ENCODE measurements around the gene CCDC69.

CCDC69 gene

DNA sequence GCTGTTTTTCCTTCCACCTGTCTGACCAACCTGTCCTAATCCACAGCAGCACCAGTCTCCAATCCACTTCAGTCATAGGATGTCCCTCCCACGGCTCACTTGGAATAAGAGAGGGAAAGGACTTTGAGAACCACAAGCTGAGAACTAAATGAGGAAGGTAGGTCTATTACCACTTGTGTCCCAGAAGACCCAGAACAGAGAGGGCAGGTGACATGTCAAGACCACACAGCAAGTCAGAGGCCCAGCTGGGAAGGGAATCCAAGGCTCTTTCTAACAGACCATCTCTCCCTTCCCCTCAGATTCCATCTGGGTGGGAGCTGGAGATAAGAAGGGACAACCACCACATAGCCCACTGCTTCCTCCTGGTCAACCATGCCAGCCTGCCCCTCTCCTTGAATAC is 81.0 kb downstream of the CCDC69 start:
- no peak for DNase-seq (ENCODE audit: low read depth in 2 of 2)

GRCh38 chr5:151141535-151141934 is 82.4 kb downstream of the CCDC69 start:
- DNase-seq (ENCODE audit: low read depth in 2 of 2), result peak; percentile 51 to 55

DNA sequence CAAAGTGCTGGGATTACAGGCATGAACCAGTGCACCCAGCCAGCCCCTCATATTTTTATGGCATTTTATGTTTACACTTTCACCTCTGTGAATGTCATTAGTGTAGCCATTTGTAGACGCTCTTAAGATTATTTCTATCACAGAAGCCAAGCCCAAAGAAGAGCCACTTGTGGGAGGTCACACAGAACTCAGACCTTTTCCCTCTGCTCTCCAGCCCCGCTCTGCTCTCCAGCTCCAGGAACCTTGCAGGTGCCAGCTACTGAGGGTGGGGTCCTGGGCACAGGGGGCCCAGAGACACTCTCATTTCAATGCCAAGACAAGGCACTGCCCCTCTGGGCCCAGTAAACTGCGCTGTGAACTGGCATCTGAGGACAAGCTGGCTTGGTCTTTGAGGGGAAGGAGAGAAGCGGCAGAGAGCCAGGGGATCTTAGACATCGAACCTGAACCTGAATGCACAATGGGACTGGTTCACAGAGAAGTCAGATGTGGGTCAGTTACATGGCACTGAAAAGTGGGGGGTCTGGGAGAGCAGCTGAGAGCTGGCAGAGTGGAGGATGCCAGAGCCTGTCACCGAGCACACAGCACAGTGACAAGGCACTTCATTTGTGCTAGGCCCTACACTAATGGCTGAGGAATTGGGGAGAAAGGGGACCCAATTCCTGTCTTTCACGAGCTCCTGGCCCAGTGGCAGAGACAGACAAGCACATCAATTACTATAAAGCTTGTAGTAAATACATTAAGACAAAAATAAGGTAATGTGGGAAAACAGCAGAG is 83.0 kb downstream of the CCDC69 start:
- no peak for DNase-seq (ENCODE audit: low read depth in 2 of 2)

- no peak for DNase-seq (ENCODE audit: low read depth in 2 of 2)
Measured at GRCh38 chr5:151139646-151140045, 84.2 kb downstream of the CCDC69 start.

DNA sequence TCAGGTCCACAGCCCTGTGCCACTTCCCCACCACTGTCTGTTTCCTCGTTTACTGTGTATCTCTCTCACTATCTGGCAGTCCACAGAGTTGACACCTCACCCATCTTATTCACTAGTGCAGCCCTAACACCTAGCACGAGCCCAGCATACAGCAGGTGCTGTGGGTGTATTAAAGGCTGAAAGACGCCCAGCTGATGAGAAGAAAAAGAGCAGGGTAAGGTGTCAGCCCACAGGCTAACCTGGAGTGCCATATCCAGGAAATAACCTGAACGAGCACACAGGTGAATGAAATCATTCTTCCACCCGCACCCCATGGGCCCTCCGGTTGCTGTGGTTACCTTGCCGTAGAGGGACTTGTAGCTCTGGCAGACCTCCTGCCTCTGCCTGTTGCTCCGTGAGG is 84.9 kb downstream of the CCDC69 start:
- no peak for DNase-seq (ENCODE audit: low read depth in 2 of 2)

GRCh38 chr5:151138114-151138513 is 85.8 kb downstream of the CCDC69 start:
- DNase-seq (ENCODE audit: low read depth in 2 of 2), result no peak

- DNase-seq (ENCODE audit: low read depth in 2 of 2), result no peak
Measured at GRCh38 chr5:151137067-151137825, 86.6 kb downstream of the CCDC69 start.

DNA sequence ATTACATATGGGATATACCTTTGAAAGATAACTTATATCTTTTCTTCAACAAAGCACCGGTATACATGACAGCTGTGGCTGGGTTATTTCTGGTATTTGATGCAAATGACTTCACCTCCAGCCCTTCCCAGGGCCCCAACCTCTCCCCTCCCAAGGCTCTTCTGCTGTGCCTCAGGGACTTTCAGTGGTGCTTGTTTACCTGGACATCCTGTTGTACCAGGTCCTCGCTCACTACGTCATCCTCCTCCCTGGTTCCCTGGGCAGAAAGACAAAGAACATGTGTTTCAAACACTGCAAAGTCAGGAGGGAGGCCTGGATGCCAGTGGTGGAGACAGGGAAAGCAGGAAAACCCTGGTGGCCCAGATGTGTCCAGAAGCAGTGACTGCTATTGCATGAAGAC is 89.7 kb downstream of the CCDC69 start:
- no peak for DNase-seq (ENCODE audit: low read depth in 2 of 2)

DNA sequence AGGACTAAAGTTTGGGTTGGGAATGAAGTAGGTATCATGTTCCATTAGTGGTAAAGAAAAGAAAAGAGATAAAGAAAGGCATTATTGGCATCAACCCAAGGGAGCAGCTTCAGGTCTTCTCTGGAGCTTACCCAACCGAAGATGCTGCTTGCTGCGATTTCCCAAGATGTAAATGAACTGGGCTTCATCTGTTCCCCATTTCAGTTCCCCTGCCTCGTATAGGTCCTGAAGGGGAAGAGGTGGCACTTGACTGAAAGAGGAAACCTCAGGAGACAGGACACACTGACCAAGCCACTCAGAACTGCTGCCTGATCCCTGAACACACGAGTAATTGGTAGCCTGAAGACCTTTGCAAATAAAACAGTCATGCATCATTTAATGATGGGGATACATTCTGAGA is 90.9 kb downstream of the CCDC69 start:
- no peak for DNase-seq (ENCODE audit: low read depth in 2 of 2)

Data from stimulated activated CD8-positive, alpha-beta memory T cell treated with anti-CD3 and anti-CD28 coated beads, Interleukin-15, amount 100 ng/mL, for 48 hours (primary cell).